ENCODE data around the gene SGCA.

GRCh38 chr17:50137042-50137441 lies 28.8 kb upstream of the SGCA start:
- TF ChIP-seq EZH2 (IDR thresholded peaks at IDR 0.05; ENCODE audit: low read depth, unreplicated experiment) (no peak), ZNF331 (CRISPR knock-in tag; IDR thresholded peaks at IDR 0.05; ENCODE audit: low read depth) (no peak), CTCF (conservative IDR thresholded peaks at IDR 0.05; ENCODE audit: low read depth in 2 of 2) (no peak), REST (IDR thresholded peaks at IDR 0.05; ENCODE audit: unreplicated experiment) (no peak), EZH2phosphoT487 (IDR thresholded peaks at IDR 0.05; ENCODE audit: unreplicated experiment) (no peak), NANOG (IDR thresholded peaks at IDR 0.05; ENCODE audit: borderline replicate concordance) (no peak)

Measured in GM23338 (cell line).